GM18909 (cell line): ENCODE data around the gene PLCXD3.

Experiments
- ATAC-seq: cut with Tn5 transposase; IDR thresholded peaks from one replicate; pipeline ENCODE4 v1.9.1; 2021; ENCODE audit warnings: mild to moderate bottlenecking; ENCODE audit not compliant: unreplicated experiment, poor library complexity

The PLCXD3 gene

DNA sequence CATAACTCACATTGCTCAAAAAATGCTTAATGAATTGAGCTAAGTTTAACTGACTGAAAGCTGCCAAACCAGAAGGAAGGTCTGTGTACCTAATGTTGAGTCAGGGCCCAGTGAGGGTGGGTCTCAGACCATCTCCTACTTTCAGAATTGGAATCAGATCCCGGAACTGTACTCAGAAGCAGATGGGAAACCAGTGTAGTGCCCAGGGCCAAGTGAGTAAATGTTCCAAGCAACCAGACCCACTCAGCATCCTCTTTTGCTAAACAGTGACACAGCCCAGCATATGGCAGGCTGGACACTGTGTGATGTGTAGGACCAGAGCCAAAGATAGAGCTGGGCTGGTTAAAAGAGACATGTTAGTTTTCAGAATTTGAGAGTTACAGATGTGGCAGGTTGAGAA lies 94.1 kb downstream of the PLCXD3 start:
- no peak for ATAC-seq

DNA sequence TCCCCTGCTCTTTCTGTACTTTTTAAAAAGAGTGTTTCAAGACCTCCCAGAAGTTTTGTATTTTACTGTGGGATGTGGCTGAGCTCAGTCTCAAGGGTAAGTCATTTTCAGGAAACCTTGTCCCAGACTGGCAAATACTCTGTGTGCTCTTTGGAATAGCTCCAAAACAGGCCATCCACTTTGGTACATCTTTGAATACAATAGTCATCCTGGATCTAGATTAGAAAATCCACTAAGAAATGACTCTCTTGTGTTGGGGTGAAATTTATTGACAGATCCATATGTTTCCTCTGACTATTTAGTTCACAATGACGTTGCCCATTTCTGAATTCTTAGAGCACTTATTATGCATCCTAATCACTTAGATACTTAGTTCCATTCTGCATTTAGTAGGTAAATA lies 95.2 kb downstream of the PLCXD3 start:
- no peak for ATAC-seq

DNA sequence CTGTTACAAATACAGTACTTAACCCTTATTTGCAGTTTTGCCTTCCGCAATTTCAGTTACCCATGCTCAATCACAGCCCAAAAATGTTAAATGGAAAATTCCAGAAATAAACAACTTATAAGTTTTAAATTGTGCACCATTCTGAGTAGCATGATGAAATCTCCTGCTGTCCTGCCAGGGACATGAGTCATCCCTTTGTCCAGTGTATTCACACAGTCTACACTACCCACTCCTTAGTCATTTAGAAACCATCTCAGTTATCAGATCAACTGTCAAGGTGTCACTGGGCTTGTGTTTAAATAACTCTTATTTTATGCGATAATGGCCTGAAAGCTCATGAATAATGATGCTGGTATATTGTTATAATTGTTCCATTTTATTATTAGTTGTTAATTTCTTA lies 95.8 kb downstream of the PLCXD3 start:
- no peak for ATAC-seq

DNA sequence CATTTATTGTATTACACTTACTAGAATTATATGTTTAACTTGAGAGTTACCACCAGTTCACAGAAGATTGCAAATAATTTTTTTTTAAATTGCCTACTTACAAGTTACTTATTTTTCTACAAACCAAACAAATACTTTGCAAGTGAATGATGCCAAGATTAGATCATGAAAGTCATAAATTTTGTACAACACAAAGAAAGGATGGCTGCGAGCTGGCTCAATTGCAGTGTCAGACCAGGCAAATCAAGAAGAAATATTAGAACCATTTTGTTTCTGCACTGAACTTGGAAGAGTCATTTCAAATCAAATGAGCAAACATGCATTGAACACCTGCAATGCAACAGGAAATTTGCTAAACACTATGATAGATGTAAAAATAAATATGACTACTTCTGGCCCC lies 97.3 kb downstream of the PLCXD3 start:
- no peak for ATAC-seq

DNA sequence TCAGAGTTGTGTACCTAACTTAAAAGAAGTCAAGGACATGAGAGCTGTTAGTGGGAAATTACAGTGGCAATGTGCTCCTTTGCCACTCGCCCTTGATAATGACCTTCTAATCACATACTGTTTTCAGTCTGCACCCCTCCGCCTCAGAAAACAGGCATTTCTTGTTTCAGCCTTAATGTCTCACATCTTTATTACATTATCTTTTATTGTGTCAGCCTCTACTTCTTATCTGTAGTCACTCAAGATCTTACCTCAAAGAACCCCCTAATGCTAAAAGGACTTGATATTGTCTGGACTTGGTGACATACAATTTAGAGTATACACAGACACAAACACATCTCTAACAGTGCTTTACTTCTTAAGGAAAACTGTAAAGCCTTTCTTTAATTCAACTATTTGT lies 97.9 kb downstream of the PLCXD3 start:
- no peak for ATAC-seq

DNA sequence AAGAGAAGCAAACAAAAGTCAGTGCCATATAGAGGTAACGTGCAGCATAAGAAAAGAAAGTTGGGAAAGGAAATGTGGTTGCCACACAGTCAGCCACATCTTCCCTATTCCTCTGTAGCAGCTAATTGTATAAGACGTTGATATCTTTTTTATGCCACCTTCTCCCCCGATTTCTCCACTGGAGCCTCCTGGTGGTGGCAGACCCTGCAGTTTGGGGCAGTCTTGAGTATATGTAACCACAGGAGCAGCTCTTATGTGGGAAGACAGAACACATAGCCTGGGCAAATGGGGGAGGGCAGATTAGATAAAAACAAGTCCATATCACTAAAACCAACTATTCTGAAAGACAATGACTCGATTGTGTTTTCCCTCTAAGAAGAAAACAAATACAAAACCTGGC lies 99.7 kb downstream of the PLCXD3 start:
- no peak for ATAC-seq

DNA sequence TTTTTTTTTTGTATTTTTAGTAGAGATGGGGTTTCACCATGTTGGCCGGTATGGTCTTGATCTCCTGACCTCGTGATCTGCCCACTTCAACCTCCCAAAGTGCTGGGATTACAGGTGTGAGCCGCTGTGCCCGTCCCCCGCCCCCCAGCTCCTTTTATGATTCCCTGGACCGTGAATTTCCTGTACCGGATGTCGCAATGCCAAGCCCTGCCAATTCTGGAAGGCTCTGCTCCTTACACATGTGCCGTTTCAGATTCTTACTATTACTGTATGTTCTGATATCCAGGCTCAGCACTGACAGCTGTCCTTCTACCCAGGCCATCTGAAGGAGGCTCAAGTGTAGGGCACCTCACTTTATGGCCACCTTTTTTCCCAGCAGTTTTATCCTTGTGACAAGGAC lies 100.1 kb downstream of the PLCXD3 start:
- ATAC-seq: no peak

DNA sequence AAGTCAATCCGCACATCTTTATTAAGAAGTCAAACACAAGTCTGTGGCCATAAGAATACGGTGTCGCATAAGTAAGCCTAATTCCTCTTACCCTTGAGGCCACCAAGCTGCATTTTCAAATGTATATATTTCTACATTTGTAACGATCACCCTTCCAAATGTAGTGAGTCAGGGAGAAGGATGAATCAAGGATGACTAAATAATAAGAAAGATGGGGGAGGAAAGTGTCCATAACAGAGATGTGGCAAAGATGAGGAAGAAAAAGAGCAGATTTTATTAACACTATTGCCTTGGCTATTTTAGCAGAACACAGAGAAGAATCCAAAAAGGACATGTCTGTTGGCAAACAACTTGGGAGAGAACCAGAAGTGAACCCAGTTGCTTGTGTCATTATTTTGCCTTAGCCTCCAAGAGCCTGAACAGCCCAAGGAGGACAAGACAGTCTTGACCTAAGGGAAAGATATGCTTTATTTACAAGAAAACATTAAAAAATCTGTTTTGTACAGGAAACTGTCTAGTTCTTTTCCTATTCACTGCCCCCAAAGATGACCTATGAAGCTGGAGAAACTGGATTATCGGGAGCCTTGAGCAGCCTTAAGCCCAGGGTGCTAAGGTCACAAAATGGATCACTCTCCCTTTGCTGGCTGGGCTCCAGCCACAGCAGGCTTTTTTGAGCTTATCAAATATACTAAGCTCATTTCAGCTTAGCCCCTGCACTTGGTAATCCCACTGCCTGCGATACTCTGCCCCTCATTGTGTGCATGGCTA lies 101.5 kb downstream of the PLCXD3 start:
- no peak for ATAC-seq

DNA sequence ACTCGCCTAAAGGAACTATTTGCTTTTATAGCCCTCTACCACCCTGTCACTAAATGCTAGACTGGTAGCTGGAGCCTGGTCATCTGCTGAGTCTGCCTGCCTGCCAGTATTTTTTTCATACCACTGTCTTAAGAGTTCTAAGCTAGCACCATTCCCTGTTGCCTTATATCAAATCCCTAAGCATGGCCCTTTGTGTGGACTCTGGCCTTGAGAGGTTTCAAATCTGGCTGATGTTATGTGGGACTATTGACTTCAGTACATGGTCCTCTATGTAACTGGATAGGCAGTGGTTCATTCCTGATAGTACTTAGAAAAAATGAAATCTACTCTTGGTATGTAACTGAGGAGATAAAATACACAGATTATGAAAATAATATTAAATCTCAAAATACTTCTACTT lies 103.5 kb downstream of the PLCXD3 start:
- no peak for ATAC-seq

DNA sequence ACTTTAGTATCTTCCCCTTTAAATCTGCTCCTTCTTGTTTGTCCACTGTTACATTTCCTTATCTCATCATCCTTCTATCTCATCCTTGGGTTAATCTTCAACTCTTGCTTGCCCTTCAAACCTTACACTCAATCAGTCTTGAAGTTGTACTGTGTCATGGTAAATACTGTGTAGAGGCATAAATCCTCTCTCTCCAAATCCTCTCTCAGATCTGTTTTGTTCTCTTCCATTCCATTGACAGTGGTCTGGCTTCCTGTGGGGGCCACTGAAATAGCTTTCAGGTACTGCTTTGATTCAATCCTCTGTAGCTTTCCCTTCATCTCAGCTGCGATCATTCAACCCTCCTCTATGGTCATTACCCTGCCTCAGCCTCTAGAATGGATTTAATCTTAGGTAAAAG lies 104.0 kb downstream of the PLCXD3 start:
- no peak for ATAC-seq

DNA sequence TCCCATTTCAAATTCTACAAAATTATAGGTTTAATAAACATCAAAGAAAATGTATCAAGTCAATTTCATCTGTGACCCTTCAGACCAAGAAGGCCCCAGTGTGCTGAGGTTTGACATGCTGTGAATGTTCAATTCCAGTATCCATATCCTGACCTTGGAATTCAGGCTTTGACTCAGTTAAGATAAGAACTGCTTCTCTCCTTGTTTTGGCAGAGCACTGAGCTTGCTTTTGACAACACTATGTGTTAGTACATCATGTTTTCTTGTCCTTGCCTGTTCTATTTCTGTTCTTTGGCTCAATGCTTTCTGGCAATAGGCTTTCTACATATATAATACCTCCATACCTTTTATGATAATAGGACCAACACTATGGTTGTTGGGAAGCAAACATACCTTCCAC lies 105.6 kb downstream of the PLCXD3 start:
- no peak for ATAC-seq

DNA sequence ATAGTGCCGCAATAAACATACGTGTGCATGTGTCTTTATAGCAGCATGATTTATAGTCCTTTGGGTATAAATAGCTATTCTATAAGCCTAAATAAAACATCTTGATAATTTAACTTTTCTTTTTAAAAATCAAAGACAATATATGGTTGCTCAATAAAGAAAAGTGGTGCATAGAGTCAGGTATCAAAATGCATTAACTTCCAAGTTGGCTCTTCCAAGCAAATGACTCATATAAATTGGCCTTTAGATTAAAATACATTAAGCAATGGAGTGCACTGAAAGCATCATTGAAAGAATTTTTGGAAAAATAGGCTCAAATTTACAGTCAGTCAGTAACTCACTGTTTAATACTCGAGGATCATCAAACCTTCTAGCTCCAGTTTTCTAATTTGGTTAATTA lies 106.6 kb downstream of the PLCXD3 start:
- ATAC-seq: no peak

DNA sequence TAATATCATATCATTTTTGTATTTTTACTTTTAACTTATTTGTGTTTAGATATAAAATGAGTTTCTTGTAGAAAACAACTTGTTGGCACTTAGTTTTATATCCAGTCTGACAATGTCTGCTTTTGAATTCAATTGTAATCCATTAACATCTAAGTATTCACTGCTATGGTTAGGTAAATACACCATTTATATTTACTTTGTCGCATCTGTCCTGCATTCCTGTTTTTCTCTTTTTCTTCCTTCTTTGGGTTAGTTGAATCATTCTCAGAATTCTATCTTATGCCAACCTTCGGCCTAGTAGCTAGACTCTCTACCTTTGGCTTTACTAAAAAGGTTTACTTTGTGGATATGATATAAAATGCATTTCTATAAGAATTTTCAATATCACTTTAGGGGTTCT lies 107.6 kb downstream of the PLCXD3 start:
- no peak for ATAC-seq

DNA sequence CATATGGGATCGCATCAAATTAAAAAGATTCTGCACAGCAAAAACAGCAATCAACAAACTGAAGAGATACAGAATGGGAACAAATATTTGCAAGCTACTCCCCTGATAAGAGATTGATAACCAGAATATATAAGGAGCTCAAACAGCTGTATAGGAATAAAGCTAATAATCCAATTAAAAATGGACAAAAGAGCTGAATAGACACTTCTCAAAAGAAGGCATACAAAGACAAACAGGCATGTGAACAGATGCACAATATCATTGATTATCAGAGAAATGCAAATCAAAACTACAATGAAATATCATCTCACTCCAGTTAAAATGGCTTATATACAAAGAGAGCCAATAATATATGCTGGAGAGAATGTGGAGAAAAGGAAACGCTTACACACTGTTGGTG lies 110.6 kb downstream of the PLCXD3 start:
- ATAC-seq: no peak

DNA sequence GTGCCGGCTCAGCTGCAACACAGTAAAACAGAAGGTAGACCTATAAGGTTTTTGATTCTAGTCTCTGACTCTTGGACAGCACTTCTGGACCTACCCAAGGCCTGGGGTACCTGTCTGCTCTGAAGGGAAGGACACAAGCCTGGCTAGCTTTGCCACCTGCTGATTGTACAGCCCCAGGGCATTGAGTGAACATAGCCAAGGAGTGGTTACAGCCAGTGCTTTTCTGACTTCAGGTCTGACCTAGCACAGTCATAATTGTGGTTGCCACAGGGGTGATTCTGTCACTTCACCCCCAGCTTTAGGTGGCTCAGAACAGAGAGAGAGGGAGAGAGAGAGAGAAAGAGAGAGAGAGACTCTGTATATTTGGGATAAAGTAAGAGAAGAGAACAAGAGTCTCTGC lies 118.4 kb downstream of the PLCXD3 start:
- ATAC-seq: no peak

DNA sequence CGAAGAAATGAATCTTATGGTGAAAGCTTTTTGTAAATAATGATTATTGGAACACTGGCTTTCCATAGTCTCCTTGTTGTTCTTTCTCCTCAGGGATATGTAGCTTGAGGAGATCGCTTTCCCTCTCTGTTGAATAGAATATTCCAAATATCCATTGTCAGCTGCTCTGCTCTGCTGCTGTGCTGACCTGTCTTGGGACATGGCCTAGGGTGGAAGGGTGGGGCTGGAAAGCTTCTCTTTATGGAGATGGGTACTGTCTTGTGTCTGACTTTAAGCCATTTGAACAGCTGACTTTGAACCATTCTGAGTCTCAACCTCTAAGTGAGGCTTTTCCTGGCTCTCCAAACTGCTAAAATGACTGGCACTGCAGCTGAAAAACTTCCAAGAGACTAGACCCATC lies 135.8 kb downstream of the PLCXD3 start:
- no peak for ATAC-seq

DNA sequence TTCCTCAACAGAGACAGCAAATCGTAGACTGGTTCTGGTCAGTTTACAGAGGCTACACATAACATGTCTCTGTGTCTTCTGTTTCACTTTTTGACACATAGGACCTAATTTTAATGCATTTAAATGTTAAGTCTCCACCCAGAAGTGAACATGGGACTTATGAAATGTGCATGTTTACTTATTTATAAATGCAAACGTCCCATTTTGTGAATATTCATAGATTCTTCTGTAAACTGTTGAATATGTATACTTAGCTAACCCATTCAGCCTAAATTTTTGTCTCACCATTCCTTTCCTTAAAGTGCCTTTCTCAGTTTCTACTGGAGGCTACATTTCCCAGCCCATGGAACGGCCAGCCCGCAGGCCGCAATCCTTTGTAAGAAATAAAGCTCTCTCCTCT lies 137.2 kb downstream of the PLCXD3 start:
- ATAC-seq: no peak

DNA sequence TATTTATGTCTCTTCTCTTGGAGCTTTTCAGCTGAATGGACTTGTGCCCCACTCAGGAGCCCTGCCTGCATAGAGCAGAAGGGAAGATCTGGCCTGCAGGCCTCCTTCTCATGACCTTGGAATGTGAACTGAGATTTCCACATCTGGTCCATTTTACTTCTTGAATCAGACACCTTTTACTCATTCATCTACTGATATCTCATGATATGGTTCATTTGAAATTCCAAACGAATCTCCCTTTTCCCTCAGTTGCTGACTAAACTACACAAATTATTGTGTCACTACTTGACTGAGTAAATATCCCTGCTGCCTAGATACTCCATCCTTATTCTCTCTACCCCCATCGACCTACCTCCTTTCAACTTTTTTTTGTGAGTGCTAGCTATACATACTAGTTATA lies 138.7 kb downstream of the PLCXD3 start:
- no peak for ATAC-seq

DNA sequence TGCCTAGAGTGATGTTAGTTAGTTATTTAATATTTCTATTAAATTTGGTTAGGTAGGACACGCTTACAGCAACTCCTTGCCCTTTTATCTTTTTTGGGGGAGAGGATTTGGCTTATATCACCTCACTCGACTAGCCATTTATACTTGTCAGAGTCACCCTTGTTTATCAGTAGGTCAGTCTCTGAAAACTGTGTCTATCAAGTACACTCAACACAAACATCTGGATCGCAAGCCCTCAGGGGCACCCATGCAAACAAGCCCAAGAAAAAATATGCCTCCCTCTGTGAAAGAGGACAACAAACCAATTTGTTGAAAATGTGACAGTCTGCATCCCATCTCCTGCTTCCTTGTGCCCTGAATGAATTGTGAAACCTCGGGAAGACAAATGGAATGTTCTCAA lies 139.9 kb downstream of the PLCXD3 start:
- ATAC-seq: no peak

DNA sequence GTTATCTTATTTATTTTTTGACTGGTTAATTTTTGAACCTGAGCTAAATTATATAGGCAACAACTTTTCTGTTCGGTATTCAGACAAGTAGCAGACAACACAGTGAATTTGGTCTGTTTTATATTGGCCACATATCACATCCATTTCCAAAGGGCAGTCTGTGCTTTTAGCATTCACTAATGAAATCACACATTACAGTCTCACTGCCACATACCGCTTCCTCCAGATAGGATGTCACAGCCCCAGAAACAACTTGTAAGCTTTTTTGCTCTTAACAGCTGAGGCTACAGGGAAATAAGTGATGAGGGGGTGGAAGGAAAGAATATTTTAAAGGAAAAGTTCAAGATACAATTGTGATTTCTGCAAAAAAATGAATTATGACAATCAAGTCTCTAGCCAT lies 140.6 kb downstream of the PLCXD3 start:
- ATAC-seq: no peak

DNA sequence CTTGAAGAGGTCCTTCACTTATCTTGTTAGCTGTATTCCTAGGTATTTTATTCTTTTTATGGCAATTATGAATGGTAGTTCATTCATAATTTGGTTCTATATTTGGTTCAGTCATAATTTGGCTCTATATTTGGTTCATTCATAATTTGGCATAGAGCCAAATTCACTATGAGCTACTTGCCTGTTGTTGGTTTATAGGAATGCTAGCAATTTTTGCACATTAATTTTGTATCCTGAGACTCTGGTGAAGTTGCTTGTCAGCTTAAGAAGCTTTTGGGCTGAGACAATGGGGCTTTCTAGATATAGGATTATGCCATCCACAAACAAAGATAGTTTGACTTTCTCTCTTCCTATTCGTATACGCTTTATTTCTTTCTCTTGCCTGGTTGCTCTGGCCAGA lies 142.2 kb downstream of the PLCXD3 start:
- ATAC-seq: no peak

DNA sequence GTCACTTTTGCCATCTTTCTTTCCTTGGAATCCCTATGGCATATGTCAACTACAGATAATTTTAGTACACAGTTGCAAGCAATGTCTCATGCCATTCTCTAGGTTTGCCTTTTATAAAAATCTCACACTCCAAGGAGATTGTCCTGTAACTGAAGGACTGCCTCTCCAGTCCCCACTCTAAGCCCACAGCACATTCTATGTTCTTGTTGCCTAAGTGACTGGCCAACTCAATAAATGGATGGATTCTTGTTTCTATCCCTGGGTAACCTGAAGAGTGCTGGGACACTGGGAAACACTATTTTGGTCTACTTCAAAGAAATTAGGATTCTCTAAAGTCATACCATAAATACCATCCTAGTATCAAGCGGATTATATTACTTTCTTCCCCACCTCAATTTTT lies 145.0 kb downstream of the PLCXD3 start:
- ATAC-seq: no peak

DNA sequence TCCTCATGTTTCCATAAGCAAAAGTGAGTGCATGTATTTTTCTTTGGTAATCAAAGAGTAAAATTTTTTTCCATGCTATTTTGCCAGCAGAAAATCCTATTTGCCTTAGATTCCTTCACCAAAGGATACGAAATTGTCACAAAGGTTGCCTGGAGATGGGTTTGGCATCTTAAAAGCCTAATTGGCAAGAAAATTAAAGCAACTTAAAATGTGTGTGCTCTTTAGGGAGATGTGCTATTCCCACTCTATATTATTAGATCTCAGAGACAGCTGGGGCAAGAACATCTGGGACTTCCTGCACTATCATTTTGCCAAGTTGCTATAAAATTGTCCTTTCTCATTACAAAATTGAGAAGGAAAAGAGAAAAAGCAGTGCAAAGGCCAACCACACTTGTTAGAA lies 146.1 kb downstream of the PLCXD3 start:
- ATAC-seq: no peak
